Measurements from ENCODE around the gene XRCC5.
A peak's percentile ranks its signal among the peaks of the same experiment; 100 is the strongest.
"Not testable (repeated sequence)": the region's sequence is repeated elsewhere in the genome, so short reads cannot be mapped to it uniquely, and the experiment has no call there.

XRCC5 gene

GRCh38 chr2:216119986-216120385 is 10.8 kb downstream of the XRCC5 start:
- no peak for DNase-seq

- DNase-seq, result no peak
These were observed 12.1 kb downstream of the XRCC5 start for GRCh38 chr2:216121255-216121654.

DNA sequence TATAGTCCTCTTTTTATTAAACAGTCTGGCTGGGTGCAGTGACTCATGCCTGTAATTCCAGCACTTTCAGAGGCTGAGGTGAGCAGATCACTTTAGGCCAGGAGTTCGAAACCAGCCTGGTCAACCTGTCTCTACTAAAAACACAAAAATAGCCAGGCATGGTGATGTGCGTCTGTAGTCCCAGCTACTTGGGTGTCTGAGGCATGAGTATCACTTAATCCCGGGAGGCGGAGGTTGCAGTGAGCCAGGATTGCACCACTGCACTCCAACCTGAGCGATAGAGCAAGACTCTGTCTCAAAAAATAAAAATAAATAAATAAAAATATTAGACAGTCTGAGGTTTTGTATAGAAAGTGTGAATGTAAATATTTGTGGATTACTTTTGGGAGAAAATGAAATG is 17.8 kb downstream of the XRCC5 start:
- no peak for DNase-seq

DNA sequence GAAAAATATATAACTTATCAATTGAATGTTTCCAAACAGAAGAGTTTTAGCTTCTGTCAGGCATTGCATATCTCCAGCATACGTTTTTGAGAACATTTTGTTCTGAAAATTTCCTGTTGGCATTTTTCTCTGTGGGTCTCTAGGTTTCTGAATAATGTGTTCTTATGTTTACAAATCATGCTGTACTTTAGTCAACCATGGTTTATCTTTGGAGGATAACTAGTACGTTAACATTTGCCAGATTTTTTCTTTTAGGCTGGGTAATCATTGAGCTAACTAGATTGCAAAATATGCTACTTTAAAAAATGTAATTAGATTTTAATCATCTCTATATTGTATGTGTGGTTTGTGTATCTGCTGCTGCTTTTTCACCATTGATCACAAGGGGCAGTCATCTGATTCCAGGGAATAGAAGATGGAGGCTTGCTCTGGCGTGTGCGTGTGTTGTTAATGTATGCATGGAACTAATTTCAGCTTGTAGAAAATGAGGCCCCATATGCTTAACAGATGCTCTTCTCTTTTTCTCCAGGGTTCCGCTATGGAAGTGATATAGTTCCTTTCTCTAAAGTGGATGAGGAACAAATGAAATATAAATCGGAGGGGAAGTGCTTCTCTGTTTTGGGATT is 21.3 kb downstream of the XRCC5 start:
- no peak for DNase-seq

- no peak for DNase-seq
These were observed 22.2 kb downstream of the XRCC5 start for GRCh38 chr2:216131175-216131926.

DNA sequence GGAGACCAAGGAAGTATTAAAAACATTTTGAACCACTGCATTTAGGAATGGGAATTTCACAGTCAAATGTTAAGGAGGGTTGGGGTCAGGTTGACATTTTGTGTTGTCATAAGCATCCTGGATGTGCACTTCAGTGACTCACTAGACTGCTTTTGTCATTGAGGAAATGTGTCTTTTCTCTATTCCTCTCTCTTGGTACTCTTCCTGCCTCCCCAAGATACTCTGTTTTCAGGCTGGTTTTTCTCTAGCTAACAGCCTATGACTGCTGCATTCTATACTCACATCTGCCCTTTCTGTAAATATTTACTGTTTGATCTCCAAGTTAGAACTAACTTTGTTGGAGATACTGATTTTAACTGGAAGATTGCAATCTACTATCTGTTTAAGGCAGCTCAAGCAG is 23.4 kb downstream of the XRCC5 start:
- DNase-seq, result no peak

DNA sequence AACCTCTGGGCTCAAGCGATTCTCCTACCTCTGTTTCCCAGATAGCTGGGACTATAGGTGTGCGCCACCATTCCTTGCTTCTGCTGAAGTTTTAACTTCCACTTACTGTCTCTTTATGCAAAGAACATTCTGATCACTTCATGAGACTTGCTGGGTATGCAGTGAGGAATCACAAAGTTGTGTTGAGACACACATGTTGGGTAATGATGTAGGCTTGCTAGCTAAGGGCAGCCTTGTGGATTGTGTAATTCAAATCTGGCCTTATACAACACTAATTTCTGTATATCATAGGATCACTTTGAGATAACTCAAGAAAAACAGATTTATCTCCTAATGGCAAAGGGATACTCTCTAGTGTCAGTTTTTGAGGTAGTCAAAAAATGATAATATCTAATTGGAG is 24.2 kb downstream of the XRCC5 start:
- no peak for DNase-seq

DNA sequence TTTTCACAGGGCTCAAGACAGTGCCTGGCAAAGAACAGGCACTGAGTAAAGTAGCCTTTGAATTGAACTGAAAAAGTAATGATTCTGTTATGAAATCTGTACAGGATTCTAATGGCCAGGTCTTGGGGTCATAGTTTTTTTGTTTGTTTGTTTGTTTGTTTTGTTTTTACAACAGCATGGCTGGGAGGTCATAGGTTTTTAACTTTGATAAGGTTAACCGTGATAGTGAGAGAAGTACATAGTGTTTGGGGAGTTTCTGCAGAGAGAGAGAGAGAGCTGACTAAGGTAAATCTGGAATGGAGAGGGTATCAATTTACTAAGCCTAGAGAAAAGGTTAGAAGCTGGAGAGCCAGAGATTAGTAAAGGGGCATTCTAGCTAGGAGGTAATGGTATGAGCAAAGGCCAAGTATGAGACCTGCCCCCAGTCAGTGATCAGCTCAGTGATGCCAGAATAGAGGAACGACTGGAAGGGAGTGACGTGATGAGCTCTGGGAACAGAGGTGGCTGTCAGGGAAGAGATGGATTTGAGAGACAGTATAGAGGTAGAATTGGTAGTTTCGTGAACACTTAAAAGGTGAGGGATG is 25.9 kb downstream of the XRCC5 start:
- DNase-seq, result no peak

GRCh38 chr2:216139884-216140283 is 30.7 kb downstream of the XRCC5 start:
- DNase-seq, result peak; percentile 30

DNA sequence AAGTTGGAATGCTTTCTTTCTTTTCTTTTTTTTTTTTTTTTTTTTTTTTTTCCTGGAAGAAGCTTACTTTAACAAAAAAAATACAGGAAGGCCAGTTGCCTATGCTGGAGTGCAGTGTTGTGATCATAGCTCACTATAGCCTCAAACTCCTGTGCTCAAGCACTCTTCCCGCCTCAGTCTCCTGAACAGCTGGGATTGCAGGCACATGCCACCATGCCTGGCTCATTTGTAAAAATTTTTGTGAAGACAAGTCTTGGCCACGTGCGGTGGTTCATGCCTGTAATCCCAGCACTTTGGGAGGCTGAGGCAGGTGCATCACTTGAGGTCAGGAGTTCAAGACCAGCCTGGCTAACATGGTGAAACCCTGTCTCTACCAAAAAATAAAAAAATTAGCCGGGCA is 32.4 kb downstream of the XRCC5 start:
- not testable (repeated sequence) for DNase-seq

DNA sequence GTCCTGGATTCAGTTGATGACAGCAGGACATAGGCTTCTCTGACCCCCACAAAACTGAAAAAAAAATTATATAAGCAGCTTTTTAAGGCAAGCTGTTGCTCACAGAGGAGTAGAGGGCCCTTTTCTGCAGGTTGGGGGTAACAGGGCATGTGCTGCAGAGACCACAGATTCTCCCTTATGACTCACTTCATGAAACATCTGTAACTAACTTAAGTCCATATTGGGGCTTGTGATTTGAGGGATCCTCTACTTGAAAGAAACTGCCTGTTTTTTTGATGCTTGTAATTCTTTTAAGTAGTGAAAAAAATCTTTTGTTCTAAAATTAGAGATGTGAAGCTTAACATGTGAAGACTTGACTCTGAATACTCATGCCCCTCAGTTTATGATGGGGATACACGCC is 33.4 kb downstream of the XRCC5 start:
- no peak for DNase-seq

- DNase-seq, result no peak
These were observed 35.2 kb downstream of the XRCC5 start for GRCh38 chr2:216144372-216144771.

DNA sequence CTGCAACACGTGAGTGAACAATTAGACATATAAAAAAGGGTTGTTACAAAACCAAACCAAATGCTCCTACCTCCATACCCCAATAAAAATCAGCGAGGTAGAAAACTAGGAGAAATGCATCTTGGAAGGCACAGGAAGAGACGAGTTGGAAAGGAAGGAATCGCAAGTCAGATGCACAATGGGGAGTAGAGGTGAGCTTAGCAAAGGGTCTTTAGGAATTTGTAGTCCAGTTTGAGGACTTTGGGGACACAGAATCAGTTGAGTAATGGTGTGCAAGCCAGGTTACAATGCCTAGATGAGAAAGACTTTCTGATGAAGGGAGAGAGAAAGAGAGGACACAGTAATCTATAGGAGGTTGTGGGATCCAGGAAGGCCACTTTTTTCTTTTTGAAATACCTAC is 35.7 kb downstream of the XRCC5 start:
- no peak for DNase-seq

- no peak for DNase-seq
These were observed 37.4 kb downstream of the XRCC5 start for GRCh38 chr2:216146573-216146972.

DNA sequence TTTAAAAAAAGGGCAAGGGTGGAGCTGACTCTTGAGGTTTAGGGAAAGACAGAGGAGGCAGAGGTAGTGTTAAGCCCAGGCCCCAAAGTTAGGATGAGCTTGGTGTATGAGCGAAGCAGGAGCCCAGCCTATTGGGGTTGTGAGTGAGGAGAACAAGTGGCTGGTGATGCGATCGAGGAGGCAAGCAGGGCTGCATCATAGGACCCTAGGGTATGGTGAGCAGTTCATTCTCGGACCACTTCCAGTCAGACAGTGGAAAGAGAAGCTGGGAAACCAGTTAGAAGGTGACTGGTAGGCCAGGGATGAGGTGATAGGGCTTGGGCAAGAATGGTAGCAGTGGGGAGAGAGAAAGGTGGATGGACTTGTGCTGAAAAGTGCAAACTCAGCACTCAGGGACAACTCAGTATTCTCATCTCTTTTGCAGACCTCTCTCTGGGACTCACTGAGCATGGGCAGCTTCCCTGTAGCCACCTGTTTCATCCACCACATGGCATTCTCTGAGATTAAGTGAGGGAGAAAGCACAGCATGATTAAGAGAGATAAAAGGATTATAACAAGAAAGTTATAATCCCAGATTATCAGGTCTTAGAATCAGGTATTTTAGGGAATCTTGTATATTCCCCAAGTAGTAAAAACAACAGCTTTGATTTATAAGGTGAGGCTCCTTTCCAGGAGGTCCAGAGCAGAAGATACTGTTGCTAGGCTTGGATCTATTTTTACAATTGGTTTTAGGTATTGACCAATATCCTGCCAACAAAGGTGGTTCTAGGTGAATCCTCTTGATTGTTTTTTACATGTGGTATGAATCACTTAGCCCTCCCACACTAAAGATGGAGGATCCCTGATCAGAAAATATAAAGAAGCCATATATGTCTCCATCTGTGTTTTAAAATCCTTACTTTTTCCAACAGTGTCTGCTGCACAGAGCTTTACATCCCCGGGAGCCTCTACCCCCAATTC is 38.3 kb downstream of the XRCC5 start:
- no peak for DNase-seq

GRCh38 chr2:216148983-216149382 is 39.8 kb downstream of the XRCC5 start:
- DNase-seq, result no peak

DNA sequence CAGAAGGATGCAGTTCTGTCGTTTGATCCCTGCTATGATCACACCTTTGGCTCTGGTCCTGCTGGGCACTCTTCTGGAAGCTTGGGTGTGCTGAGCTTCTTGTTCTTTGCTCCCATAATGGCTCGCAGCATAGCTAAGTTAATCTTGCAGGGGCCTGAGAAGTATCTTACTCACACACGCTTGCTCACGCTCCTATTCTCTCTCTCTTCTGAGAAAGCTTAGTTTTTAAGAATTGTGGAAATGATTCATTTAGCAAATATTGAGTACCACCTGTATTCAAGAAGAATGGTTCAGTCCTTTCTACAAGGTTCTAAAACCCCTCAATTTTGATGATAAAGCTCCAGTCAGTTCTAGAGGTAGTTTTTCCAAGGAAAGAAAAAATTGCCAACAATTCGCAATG is 40.6 kb downstream of the XRCC5 start:
- DNase-seq, result no peak

- DNase-seq, result no peak
These were observed 42.3 kb downstream of the XRCC5 start for GRCh38 chr2:216151313-216152025.

DNA sequence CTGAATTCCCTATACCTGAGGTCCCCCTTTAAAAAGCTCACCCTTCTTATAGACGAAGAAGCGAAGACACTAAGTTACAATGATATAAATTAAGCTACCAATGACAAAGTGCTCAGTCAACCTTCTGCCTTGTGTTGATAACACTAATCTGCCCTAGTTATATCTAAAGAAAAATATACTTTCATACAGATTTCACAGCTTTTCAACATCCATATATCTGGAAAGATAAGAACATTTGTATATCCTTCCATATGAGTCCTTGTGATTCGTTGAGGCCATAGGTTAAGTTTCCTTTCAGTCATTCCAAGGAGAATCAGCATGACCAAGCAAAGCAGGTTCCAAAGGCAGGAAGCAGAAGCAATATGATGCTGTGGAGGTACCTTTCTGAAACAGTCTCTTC is 46.8 kb downstream of the XRCC5 start:
- no peak for DNase-seq

DNA sequence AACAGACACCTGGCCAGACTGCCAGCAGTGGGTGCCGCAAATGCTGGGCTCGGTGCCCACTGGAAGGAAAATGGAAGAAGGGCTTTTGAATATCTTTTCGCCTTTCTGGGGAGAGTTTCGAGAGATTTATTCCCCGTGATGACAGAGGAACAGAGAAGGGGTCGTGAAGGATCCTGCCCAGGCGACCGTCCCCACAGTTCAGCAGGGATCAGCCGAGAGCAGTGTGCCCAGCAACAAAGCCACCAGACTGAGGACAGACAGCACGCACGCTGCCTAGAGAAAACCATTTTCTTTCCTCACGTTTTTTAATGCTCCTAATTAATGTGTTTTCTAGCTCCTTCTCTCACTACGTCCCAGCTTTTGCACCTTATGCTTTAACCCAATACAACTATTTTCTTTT is 47.7 kb downstream of the XRCC5 start:
- no peak for DNase-seq

- DNase-seq, result no peak
These were observed 50.0 kb downstream of the XRCC5 start for GRCh38 chr2:216159144-216159543.

GRCh38 chr2:216159646-216160045 is 50.5 kb downstream of the XRCC5 start:
- DNase-seq, result no peak

- DNase-seq, result no peak
These were observed 51.6 kb downstream of the XRCC5 start for GRCh38 chr2:216160786-216161185.

Measured in CD4-positive, alpha-beta T cell treated with Interleukin-15 for 1 hour (primary cell).